GM18868 (cell line): ENCODE measurements around the gene NR4A1.
A peak's percentile ranks its signal among the peaks of the same experiment; 100 is the strongest.

Source experiments
- ATAC-seq: cut with Tn5 transposase; IDR thresholded peaks from one replicate; pipeline ENCODE4 v1.9.1; 2021; ENCODE audit warnings: mild to moderate bottlenecking, moderate library complexity; ENCODE audit not compliant: unreplicated experiment

Gene NR4A1

GRCh38 chr12:52018433-52019112 is 32.7 kb upstream of the NR4A1 start:
- ATAC-seq: no peak

- no peak for ATAC-seq
Observed at GRCh38 chr12:52019113-52019770, 32.0 kb upstream of the NR4A1 start.

GRCh38 chr12:52020539-52021336 is 30.5 kb upstream of the NR4A1 start:
- peak; percentile 34 for ATAC-seq

DNA sequence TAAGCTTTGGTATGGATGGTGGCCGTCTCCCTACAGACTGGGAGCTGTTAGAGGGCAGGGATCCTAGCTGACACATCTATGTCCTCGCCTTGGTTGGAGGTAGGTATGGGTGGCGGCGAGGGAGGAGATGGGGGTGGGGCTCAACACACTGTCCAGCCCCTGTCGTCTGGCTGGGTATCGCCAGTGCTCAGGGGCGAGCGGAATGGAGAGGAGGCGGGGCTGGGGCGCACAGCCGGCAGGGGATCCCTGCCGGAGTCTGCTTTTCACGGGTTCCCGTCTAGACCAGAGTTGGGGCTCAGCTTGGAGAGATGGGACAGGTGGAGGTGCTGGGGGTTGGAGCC is 28.4 kb upstream of the NR4A1 start:
- no peak for ATAC-seq

GRCh38 chr12:52023182-52023975 is 27.9 kb upstream of the NR4A1 start:
- peak; percentile 43 for ATAC-seq

- no peak for ATAC-seq
Observed at GRCh38 chr12:52023976-52024688, 27.1 kb upstream of the NR4A1 start.

- no peak for ATAC-seq
Observed at GRCh38 chr12:52024845-52025230, 26.4 kb upstream of the NR4A1 start.

DNA sequence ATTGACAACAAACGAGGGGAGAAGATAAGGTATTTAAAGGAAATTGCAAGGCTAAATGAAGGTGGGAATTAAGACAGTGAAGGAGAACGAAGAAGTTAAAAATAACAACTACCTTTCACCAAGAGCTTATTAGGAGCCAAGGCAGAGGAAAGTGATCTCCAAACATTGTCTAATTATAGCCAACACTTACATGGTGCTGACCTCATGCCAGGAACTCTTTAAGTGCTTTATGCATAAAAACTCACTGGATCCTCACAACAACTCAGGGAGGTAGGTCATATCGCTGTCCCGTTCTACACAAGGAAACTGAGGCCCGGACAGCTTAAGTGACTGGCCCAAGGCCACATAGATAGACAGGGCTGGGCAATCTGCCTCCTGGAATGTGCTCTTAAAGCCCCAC is 25.0 kb upstream of the NR4A1 start:
- ATAC-seq: no peak

- no peak for ATAC-seq
Observed at GRCh38 chr12:52027085-52027843, 24.0 kb upstream of the NR4A1 start.

GRCh38 chr12:52029685-52030084 is 21.6 kb upstream of the NR4A1 start:
- ATAC-seq: no peak

GRCh38 chr12:52032446-52032803 is 18.8 kb upstream of the NR4A1 start:
- ATAC-seq: no peak

GRCh38 chr12:52032804-52033445 is 18.3 kb upstream of the NR4A1 start:
- peak; percentile 90 for ATAC-seq

- ATAC-seq: no peak
Observed at GRCh38 chr12:52033446-52034140, 17.6 kb upstream of the NR4A1 start.

GRCh38 chr12:52035190-52035589 is 16.1 kb upstream of the NR4A1 start:
- ATAC-seq: no peak

DNA sequence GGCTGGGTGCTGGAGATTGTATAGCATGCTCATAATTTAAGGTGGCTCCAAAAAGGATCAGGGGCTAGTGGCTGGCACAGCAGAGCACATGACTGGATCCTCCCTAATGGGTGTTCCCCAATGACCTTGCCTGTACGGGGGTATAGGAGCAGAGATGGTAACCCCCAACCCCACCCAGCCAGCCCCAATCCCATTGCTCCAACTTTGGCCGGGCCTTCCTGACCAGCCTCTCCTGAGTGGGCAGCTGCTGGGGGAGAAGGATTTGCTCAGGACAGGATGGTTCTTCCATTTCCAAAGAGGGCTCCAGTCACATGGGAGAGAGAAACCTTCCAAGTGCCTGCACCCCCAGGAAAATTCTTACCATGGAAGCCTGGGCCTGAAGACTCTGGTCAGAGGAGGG is 15.3 kb upstream of the NR4A1 start:
- no peak for ATAC-seq

GRCh38 chr12:52036587-52037171 is 14.6 kb upstream of the NR4A1 start:
- peak; percentile 46 for ATAC-seq

- no peak for ATAC-seq
Observed at GRCh38 chr12:52037248-52037861, 13.9 kb upstream of the NR4A1 start.

DNA sequence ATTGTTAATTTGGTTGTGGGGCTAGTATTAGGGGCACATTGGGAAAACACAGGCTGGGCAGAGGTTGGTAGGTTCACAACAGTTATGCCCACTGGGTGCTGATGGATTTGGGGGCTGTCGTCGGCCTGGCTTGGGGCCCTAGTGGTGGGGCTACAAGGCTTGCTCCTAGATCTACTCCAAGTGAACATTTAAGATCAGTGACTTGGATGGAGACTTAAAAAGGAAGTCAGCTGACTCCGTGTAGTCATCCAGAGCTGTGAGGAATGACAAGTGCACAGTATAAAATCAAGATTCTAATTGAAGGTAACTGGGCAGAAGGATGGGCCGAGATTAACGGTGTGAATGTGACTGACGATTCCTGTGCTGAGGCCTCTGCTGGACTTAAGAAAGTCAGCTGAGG is 12.8 kb upstream of the NR4A1 start:
- ATAC-seq: no peak
